ENCODE measurements around the gene TP53INP2.
"Not testable (repeated sequence)": the region's sequence is repeated elsewhere in the genome, so short reads cannot be mapped to it uniquely, and the experiment has no call there.

Gene TP53INP2

DNA sequence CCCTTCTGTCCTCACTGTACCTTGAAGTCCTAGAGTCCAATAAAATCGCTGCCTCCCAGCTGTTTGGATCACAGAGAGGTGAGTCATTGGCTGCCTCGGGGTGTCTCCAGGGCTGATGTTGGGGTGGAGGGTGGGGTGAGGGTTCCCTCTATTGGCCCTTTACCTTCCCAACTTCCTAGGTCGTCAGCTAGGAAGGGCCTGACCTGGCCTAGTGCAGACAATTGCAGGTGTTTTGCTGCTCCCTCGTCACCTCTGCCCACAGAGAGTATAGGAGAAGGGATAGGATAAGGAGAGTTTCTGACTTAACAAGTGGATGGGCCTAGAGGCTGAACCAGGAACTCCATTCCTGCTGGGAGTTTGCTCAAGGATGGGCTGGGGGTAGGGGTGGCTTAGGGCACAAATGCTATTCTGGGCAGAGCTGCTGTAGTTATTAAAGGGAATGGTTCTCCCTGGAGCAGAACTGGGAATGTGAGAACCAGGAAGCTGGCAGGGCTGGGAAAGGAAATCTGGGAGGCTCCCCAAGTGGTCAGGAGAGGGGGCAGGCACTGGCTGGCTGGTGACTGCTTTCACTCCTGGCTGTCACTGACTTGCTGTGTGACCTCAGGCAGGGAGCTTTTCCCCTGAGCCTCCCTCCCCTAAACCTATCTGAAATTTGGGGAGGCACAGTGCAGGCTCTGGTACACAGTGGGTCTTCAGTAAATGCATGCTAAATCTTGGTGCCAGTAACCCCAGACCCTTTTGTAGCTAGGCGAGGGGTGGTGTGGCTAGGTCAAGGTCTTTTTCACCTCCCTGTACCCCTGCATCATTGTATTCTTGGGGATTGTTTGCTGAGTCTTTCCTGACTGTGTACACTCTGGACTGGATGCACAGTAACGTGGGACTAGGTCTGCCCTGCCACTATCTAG is 1.5 kb downstream of the TP53INP2 start:
- peak; percentile 56 for DNase-seq (ENCODE audit: low spot score)

DNA sequence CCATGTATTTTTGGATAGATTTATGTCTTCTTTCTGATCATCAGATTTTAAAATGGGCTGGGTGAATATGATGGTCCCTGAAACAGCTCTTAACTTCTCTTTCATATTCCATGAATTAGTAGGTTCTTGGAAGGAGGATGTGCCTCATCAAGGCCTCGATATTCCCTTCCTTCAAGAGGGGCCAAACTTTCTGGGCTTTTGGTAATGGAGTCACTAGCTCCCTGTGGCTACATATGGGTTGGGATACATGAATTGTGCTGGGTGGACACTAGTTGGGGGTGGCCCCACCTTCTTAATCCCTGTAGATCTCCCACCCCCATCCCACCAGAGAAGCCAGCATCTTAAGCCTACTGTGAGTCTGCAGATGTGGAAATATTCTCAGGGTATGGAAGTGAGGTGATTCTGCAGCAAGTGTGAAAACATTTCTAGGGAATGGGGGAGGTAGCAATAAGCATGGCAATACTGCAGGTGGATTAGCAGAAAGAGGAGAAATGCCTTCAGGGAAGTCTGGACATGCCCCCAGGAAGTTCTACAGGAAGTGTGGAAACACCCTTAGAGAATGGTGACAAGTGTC is 2.2 kb downstream of the TP53INP2 start:
- DNase-seq (ENCODE audit: low spot score): no peak

- DNase-seq (ENCODE audit: low spot score): no peak
Measured at GRCh38 chr20:34706912-34707784, 3.0 kb downstream of the TP53INP2 start.

GRCh38 chr20:34708621-34709043 is 4.5 kb downstream of the TP53INP2 start:
- peak; percentile 67 for DNase-seq (ENCODE audit: low spot score)

GRCh38 chr20:34709044-34709830 is 5.1 kb downstream of the TP53INP2 start:
- peak; percentile 86 for DNase-seq (ENCODE audit: low spot score)

- DNase-seq (ENCODE audit: low spot score): peak; percentile 68
Measured at GRCh38 chr20:34709831-34710567, 5.9 kb downstream of the TP53INP2 start.

- no peak for DNase-seq (ENCODE audit: low spot score)
Measured at GRCh38 chr20:34710568-34710839, 6.4 kb downstream of the TP53INP2 start.

DNA sequence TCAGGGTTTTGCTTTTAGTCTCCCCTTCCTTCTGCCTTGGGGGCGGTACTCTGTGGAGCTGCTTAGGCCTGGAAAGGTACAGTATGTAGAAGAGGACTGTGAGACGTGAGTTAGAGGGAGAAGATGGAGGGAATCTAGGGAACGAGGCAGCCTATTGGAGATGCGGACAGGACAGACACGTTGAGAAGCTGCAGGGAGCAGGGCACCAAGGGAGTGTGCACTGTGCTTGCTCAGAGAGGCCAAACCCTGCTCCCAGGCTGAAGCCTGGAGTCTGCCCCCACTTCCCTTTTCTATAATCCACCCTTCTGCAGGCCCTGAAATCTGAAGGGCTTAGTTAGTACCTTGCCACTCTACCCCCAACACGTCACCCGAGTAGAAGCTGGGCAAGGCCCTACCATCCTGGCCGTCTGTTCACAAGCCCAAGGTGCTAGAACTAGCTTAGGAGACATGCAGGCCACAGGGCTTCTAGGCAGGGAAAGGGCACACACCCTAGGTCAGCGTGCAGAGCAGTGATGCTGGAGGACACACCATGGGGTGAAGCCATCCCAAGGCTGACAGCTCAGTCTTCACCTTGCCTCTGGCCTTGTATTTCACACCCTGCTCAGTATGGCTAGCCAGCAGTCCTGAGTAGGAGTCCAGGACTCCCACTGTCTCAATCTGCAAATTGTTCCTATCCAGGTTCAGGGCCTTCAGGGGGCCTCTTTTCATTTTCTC is 6.9 kb downstream of the TP53INP2 start:
- no peak for DNase-seq (ENCODE audit: low spot score)

GRCh38 chr20:34711813-34712430 is 7.8 kb downstream of the TP53INP2 start:
- DNase-seq (ENCODE audit: low spot score): no peak

DNA sequence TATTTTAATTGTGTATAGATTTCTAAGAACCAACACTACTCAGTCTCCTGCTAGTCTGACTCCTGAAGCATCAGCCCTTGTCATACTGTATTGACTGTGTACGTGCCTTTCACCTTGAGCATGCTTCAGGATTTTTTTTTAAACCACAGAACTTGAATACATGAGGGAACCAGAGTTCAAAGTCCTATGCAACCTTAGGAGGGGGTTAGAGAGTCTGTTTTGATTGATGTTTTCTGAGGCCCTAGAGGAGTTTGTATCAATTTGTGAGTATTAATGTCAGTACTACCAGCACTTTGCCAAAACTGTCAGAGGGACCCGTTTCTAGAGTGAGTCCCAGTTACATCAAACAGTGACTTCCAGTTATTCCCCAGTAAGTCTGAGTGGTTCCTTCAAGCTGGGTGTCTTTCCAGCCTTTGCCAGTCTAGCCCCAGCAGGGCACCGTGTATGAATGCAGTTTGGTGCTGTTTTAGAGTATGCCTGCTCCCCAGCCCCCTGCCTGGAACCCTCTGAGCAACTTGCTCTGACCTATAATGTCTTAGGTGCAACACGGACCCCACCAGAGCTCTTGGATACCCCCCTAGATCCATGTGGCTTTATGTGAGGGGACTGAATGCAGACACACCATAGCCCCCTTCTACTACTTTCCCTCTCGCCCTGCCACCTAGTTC is 8.5 kb downstream of the TP53INP2 start:
- no peak for DNase-seq (ENCODE audit: low spot score)

GRCh38 chr20:34713194-34713943 is 9.2 kb downstream of the TP53INP2 start:
- DNase-seq (ENCODE audit: low spot score): peak; percentile 81

- not testable (repeated sequence) for DNase-seq (ENCODE audit: low spot score)
Measured at GRCh38 chr20:34713944-34714515, 9.9 kb downstream of the TP53INP2 start.

DNA sequence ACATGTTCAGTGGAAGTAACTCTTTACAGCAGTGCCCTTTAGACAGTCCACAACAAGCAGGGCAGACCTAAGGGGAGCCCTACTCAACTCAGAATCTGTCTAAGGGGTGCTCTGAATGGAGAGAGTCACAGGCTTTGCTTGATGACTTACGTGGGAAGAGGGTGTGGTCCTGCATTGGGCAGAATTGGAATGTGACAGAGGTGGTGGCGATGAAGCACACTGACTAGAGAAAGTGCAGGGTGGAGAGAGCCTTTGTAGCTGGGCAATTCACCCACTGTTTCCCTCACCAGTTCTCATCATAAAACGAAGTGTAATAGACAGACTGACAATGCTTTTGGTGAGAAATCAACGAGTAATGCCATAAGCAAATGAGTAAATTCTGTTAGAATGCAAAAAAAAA is 11.2 kb downstream of the TP53INP2 start:
- DNase-seq (ENCODE audit: low spot score): peak; percentile 14

- no peak for DNase-seq (ENCODE audit: low spot score)
Measured at GRCh38 chr20:34716921-34717229, 12.7 kb downstream of the TP53INP2 start.

DNA sequence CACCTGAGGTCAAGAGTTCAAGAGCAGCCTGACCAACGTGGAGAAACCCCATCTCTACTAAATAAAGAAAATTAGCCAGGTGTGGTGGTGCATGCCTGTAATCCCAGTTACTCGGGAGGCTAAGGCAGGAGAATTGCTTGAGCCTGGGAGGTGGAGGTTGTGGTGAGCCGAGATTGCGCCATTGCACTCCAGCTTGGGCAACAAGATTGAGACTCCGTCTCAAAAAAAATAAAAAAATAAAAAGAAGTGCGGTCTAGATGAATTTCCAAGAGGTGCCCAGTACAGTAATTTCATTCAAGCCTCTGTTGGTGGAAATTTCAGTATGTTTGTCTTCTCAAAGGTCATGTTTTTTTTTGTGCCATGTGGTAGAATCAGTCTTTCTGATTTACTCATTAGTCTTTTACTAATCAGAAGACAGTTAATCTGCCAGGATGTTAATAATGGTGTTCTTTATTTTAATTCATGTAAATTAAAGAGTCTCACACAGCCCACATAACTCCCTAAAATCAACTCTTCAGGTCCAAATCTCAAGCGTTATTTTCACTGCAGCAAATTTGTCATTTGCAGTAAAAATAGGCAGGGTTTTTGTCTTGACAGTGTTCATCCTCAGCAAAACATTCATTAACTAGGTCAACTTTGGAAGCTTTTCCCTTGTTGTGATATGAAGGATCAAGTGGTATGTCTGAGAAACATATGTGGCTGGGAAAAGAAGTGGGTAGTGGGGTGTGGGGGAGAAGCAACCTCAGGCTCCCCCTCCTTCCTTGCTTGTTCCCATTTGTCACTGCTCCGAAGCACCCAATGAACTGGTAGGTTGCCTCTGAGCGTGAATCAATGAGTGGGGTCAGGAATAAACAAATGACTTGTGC is 13.3 kb downstream of the TP53INP2 start:
- no peak for DNase-seq (ENCODE audit: low spot score)

- not testable (repeated sequence) for DNase-seq (ENCODE audit: low spot score)
Measured at GRCh38 chr20:34719242-34720017, 15.3 kb downstream of the TP53INP2 start.

GRCh38 chr20:34720266-34720665 is 16.1 kb downstream of the TP53INP2 start:
- no peak for DNase-seq (ENCODE audit: low spot score)

All from GM03348 (cell line).